ENCODE results near the gene CHEK2.
"Not testable (repeated sequence)": the region's sequence is repeated elsewhere in the genome, so short reads cannot be mapped to it uniquely, and the experiment has no call there.

Gene CHEK2

GRCh38 chr22:28742562-28742962 lies 942 bp upstream of the CHEK2 start:
- Histone ChIP-seq H3K27me3 (no peaks in the 10 kb centered on the region), H3K27ac (peak overlapping the region; percentile 54; the same call in 1 of the 2 replicates), H3K9me3 (no peaks in the 10 kb centered on the region), H3K4me2 (peak overlapping the region; percentile 93), H3K4me3 (peak overlapping the region; percentile 93), H3K9ac (peak overlapping the region; percentile 86), H4K20me1 (peaks cover 14% of the 10 kb centered on the region; the same call in 1 of the 2 replicates), H3K4me1 (peaks cover 34% of the 10 kb centered on the region), H3K36me3 (peaks cover 60% of the 10 kb centered on the region)
- no peak for TF ChIP-seq Cebpa-rat (IDR thresholded peaks at IDR 0.05)

DNA sequence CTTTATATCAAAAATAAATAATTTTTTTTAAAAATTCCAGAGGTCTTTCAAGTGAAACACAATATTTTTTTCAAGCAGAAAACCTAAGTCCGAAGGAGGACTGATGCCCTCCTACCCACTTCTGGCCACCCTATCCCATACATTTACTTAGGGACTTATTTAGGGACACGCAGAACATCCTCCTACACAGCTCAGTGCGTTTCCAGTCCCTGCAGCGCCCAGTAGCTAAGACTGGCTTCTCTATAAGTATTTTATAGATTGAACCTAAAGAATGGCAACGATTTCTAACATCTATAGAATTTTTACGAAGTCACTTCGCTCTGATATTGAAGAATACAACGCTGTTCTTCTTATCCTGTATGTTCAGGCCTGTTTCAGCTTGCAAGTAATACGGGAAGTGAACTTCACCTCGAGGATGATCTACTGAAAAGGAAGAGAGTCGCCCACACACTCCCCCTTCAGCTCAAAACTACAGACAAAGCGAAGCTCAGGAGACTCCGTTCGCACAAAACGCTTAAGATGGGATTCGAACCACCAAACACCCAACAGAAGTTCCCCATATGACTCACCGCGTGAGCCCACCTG lies 328 bp downstream of the CHEK2 start:
- Histone ChIP-seq H3K4me1 (peaks cover 34% of the 10 kb centered on the region), H3K9me3 (no peaks in the 10 kb centered on the region), H3K4me3 (peak overlapping the region; percentile 93), H3K36me3 (peaks cover 58% of the 10 kb centered on the region), H3K9ac (peak overlapping the region; percentile 86), H3K27ac (peak overlapping the region; percentile 68), H4K20me1 (peaks cover 20% of the 10 kb centered on the region), H3K4me2 (peak overlapping the region; percentile 85), H3K27me3 (no peaks in the 10 kb centered on the region)
- TF ChIP-seq Cebpa-rat (IDR thresholded peaks at IDR 0.05): no peak

DNA sequence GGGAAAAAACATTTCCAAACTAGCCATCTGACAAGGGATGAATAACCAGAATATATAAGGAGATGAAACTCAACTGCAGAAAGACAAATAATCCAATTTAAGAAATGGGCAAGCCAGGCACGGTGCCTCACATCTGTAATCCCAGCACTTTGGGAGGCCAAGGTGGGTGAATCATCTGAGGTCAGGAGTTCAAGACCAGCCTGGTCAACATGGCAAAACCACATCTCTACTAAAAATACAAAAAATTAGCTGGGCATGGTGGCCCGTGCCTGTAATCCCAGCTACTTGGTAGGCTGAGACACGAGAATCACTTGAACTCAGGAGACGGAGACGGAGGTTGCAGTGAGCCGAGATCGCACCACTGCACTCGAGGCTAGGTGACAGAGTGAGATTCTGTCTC lies 2.7 kb downstream of the CHEK2 start:
- H4K20me1 ChIP-seq: peaks cover 32% of the 10 kb centered on the region
- H3K9me3 ChIP-seq, H3K4me3 ChIP-seq, H3K9ac ChIP-seq, H3K27ac ChIP-seq, H3K27me3 ChIP-seq: not testable (repeated sequence)
- H3K4me1 ChIP-seq: peaks cover 34% of the 10 kb centered on the region
- peaks cover 47% of the 10 kb centered on the region for H3K36me3 ChIP-seq
- H3K4me2 ChIP-seq: 0 out of 2 replicates have a peak overlapping the region, but pooled peaks have one; percentile 1

- no peak overlapping the region for H3K4me2 ChIP-seq
- peaks cover 36% of the 10 kb centered on the region for H4K20me1 ChIP-seq
- H3K4me3 ChIP-seq: no peak overlapping the region
- peaks cover 55% of the 10 kb centered on the region for H3K36me3 ChIP-seq
- no peak overlapping the region for H3K27ac ChIP-seq
- peaks cover 24% of the 10 kb centered on the region for H3K4me1 ChIP-seq
- TF ChIP-seq Cebpa-rat (IDR thresholded peaks at IDR 0.05): no peak
- H3K27me3 ChIP-seq: no peaks in the 10 kb centered on the region
- no peak overlapping the region for H3K9ac ChIP-seq
- no peaks in the 10 kb centered on the region for H3K9me3 ChIP-seq
These were observed 3.9 kb downstream of the CHEK2 start for GRCh38 chr22:28737701-28738100.

GRCh38 chr22:28736301-28737155 lies 5.1 kb downstream of the CHEK2 start:
- TF ChIP-seq Cebpa-rat (IDR thresholded peaks at IDR 0.05): no peak
- Histone ChIP-seq H3K4me1 (peaks cover 22% of the 10 kb centered on the region), H3K4me3 (no peak overlapping the region), H4K20me1 (peaks cover 36% of the 10 kb centered on the region; the same call in 1 of the 2 replicates), H3K27me3 (no peaks in the 10 kb centered on the region), H3K9me3 (no peaks in the 10 kb centered on the region), H3K4me2 (no peak overlapping the region), H3K27ac (no peak overlapping the region), H3K9ac (no peak overlapping the region), H3K36me3 (peaks cover 66% of the 10 kb centered on the region)

DNA sequence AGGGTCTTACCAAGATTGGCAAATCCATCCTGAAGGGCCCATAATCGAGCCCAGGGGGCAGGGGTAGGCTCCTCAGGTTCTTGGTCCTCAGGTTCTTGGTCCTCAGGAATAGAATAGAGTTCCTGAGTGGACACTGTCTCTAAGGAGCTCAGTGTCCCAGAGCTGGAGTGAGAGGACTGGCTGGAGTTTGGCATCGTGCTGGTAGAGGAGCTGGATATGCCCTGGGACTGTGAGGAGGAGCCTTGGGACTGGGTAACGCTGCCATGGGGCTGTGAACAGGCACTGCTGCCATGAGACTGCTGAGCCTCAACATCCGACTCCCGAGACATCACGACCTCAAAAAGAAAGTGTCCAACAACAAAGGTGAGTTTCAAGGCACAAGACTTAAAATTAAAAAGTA lies 7.2 kb downstream of the CHEK2 start:
- TF ChIP-seq Cebpa-rat (IDR thresholded peaks at IDR 0.05): no peak

GRCh38 chr22:28730179-28730578 lies 11.4 kb downstream of the CHEK2 start:
- no peak overlapping the region for H3K27ac ChIP-seq
- TF ChIP-seq Cebpa-rat (IDR thresholded peaks at IDR 0.05): no peak
- H3K4me2 ChIP-seq: no peak overlapping the region
- peaks cover 71% of the 10 kb centered on the region for H3K36me3 ChIP-seq
- no peaks in the 10 kb centered on the region for H3K27me3 ChIP-seq
- H3K4me1 ChIP-seq: peaks cover 18% of the 10 kb centered on the region
- no peak overlapping the region for H3K4me3 ChIP-seq
- H3K9ac ChIP-seq: no peak overlapping the region
- H4K20me1 ChIP-seq: peaks cover 51% of the 10 kb centered on the region
- no peaks in the 10 kb centered on the region for H3K9me3 ChIP-seq

More for the DNA sequence above, 7.2 kb downstream of the CHEK2 start:
- Histone ChIP-seq H3K9me3 (no peaks in the 10 kb centered on the region), H3K27ac (no peak overlapping the region), H3K36me3 (peaks cover 77% of the 10 kb centered on the region), H3K4me3 (no peak overlapping the region), H3K4me2 (no peak overlapping the region), H3K4me1 (peaks cover 8% of the 10 kb centered on the region), H3K27me3 (no peaks in the 10 kb centered on the region), H4K20me1 (peaks cover 42% of the 10 kb centered on the region), H3K9ac (no peak overlapping the region)

GRCh38 chr22:28728621-28729313 lies 12.9 kb downstream of the CHEK2 start:
- H3K9ac ChIP-seq: no peak overlapping the region
- H3K9me3 ChIP-seq: no peaks in the 10 kb centered on the region
- H3K36me3 ChIP-seq: peaks cover 75% of the 10 kb centered on the region
- H4K20me1 ChIP-seq: peaks cover 43% of the 10 kb centered on the region
- H3K27ac ChIP-seq: no peak overlapping the region
- H3K4me2 ChIP-seq: peak overlapping the region; percentile 81
- no peaks in the 10 kb centered on the region for H3K27me3 ChIP-seq
- TF ChIP-seq Cebpa-rat (IDR thresholded peaks at IDR 0.05): no peak
- H3K4me3 ChIP-seq: no peak overlapping the region
- H3K4me1 ChIP-seq: peaks cover 18% of the 10 kb centered on the region

- peaks cover 38% of the 10 kb centered on the region for H4K20me1 ChIP-seq
- peak overlapping the region; percentile 81; the same call in 1 of the 2 replicates for H3K4me2 ChIP-seq
- no peak for TF ChIP-seq Cebpa-rat (IDR thresholded peaks at IDR 0.05)
- H3K27me3 ChIP-seq: no peaks in the 10 kb centered on the region
- no peak overlapping the region for H3K9ac ChIP-seq
- H3K4me3 ChIP-seq: no peak overlapping the region
- H3K4me1 ChIP-seq: peaks cover 18% of the 10 kb centered on the region
- no peaks in the 10 kb centered on the region for H3K9me3 ChIP-seq
- H3K36me3 ChIP-seq: peaks cover 75% of the 10 kb centered on the region
- no peak overlapping the region for H3K27ac ChIP-seq
These were observed 13.6 kb downstream of the CHEK2 start for GRCh38 chr22:28728002-28728401.

Data from BLaER1 (cell line).